HCT116 (cell line): Measurements from ENCODE around the gene POLRMT. TPM values are rescaled to one million over a fixed set of nuclear protein-coding genes. Genes with fewer than 3 reads are reported as not detected.

Source experiments
- ATAC-seq: fragments of 200-7000 bp; cut with Tn5 transposase; 2 replicates; pipeline ENCODE4 v1.9.1; 2020; ENCODE audit warnings: mild to moderate bottlenecking, moderate library complexity
- BruUV-seq: library from RNA; stranded (reverse); fragments of 400-500 nt; replicated peaks from 2 replicates; lab custom pipeline; 2021; lab: Mats Ljungman, UMichigan
- CTCF ChIA-PET: fragments of 300-600 bp; sonication (Branson Sonifier 250); formaldehyde crosslinking; loops from one replicate; lab custom pipeline; 2021; ENCODE audit warnings: antibody characterized with exemption; lab: Charles Lee
- POLR2A ChIA-PET: fragments of 300-600, 350-600 bp; sonication (Branson Sonifier 250); formaldehyde crosslinking; loops from one replicate; lab custom pipeline; 2021; ENCODE audit warnings: antibody characterized with exemption; lab: Charles Lee
- RAD21 ChIA-PET, 2 experiments: fragments of 300-600 bp; sonication (Branson Sonifier 250); formaldehyde crosslinking; loops; one replicate each; lab custom pipeline; 2023; ENCODE audit warnings: low total read pairs in 2 of 2; ENCODE audit not compliant: uncharacterized antibody in 2 of 2, unreplicated experiment in 2 of 2, low non-redundant PET in 1 of 2; lab: Charles Lee
- DNase-seq: peaks from one replicate; pipeline ENCODE4 v3.0.0-alpha.2; 2010; ENCODE audit warnings: low read depth, low spot score
- H2AFZ ChIP-seq: fragments of 200-600 bp; shearing (Covaris generic), sonication (generic); 2 replicates; pipeline ENCODE4 v1.6.1; 2017; ENCODE audit warnings: low read depth, mixed run types, mixed read lengths, antibody characterized with exemption, low read length; ENCODE audit not compliant: poor library complexity, severe bottlenecking
- H3K27ac ChIP-seq: 2 replicates; pipeline ENCODE4 v1.5.1; 2012; ENCODE audit warnings: low read depth, low read length
- H3K27me3 ChIP-seq: fragments of 200-600 bp; sonication (generic); 2 replicates; pipeline ENCODE4 v1.6.1; 2016; ENCODE audit warnings: mixed run types, low read length, mixed read lengths; ENCODE audit not compliant: insufficient read depth
- H3K36me3 ChIP-seq, 2 experiments: fragments of 200-500 bp in 1 of 2; fragments of 200-600 bp in 1 of 2; sonication (Bioruptor generic) in 1 of 2; sonication (generic) in 1 of 2; 2 replicates each; pipeline versions ENCODE4 v1.5.1 to v1.6.1; 2014 to 2016; ENCODE audit warnings: low read length in 2 of 2, inconsistent platforms in 1 of 2, mixed read lengths in 1 of 2, mixed run types in 1 of 2; ENCODE audit not compliant: insufficient read depth in 2 of 2, control insufficient read depth in 1 of 2
- H3K4me1 ChIP-seq, 2 experiments: fragments of 200-600 bp in 1 of 2; sonication (generic) in 1 of 2; 2 replicates each; pipeline versions ENCODE4 v1.5.1 to v1.6.1; 2012 to 2017; ENCODE audit warnings: low read length in 2 of 2, inconsistent platforms in 1 of 2, mild to moderate bottlenecking in 1 of 2, mixed read lengths in 1 of 2, mixed run types in 1 of 2, moderate library complexity in 1 of 2; ENCODE audit not compliant: insufficient read depth in 2 of 2, control insufficient read depth in 1 of 2
- H3K4me2 ChIP-seq: fragments of 200-600 bp; sonication (generic); 2 replicates; pipeline ENCODE4 v1.6.1; 2017; ENCODE audit warnings: mixed run types, low read length, mixed read lengths
- H3K4me3 ChIP-seq, 2 experiments: fragments of 200-600 bp in 1 of 2; sonication (generic) in 1 of 2; replicated peaks in 1 of 2; 2 replicates each; pipeline ENCODE4 v1.5.1; 2011 to 2016; ENCODE audit warnings: low read length in 2 of 2, control low read depth in 1 of 2, low read depth in 1 of 2, mild to moderate bottlenecking in 1 of 2, mixed read lengths in 1 of 2, mixed run types in 1 of 2
- H3K79me2 ChIP-seq: fragments of 200-600 bp; sonication (generic); 2 replicates; pipeline ENCODE4 v1.6.1; 2017; ENCODE audit warnings: mild to moderate bottlenecking, mixed run types, low read length, moderate library complexity, mixed read lengths; ENCODE audit not compliant: insufficient read depth
- H3K9ac ChIP-seq: fragments of 200-600 bp; sonication (generic); 2 replicates; pipeline ENCODE4 v1.6.1; 2016; ENCODE audit warnings: low read length, mixed read lengths
- H3K9me2 ChIP-seq: fragments of 200-600 bp; sonication (generic), shearing (Covaris generic); 2 replicates; pipeline ENCODE4 v1.6.1; 2017; ENCODE audit warnings: mixed run types, mild to moderate bottlenecking, moderate library complexity; ENCODE audit not compliant: insufficient read depth
- H3K9me3 ChIP-seq, 2 experiments: fragments of 200-500 bp in 1 of 2; fragments of 200-600 bp in 1 of 2; sonication (Bioruptor generic) in 1 of 2; sonication (generic) in 1 of 2; 2 replicates each; pipeline ENCODE4 v1.6.1; 2014 to 2017; ENCODE audit warnings: low read length in 2 of 2, mixed read lengths in 2 of 2, inconsistent platforms in 1 of 2, low read depth in 1 of 2, mild to moderate bottlenecking in 1 of 2, mixed run types in 1 of 2, moderate library complexity in 1 of 2; ENCODE audit not compliant: control insufficient read depth in 1 of 2, insufficient read depth in 1 of 2
- H4K20me1 ChIP-seq: fragments of 200-600 bp; sonication (generic), shearing (Covaris generic); 2 replicates; pipeline ENCODE4 v1.6.1; 2017; ENCODE audit warnings: mixed run types, mild to moderate bottlenecking, moderate library complexity; ENCODE audit not compliant: insufficient read depth
- CBX3 ChIP-seq: IDR thresholded peaks from 2 replicates; pipeline ENCODE4 v1.6.1; 2012; ENCODE audit warnings: low read depth
- EGR1 ChIP-seq: IDR thresholded peaks from 2 replicates; pipeline ENCODE4 v1.6.1; 2012; ENCODE audit warnings: low read depth
- ELF1 ChIP-seq: IDR thresholded peaks from 2 replicates; pipeline ENCODE4 v1.6.1; 2012; ENCODE audit warnings: low read depth, borderline replicate concordance
- EZH2 ChIP-seq: fragments of 200-600 bp; sonication (generic); IDR thresholded peaks from 2 replicates; pipeline ENCODE4 v1.6.1; 2017; ENCODE audit warnings: antibody characterized with exemption, mixed run types
- EZH2phosphoT487 ChIP-seq: fragments of 200-600 bp; IDR thresholded peaks from 2 replicates; pipeline ENCODE4 v1.6.1; 2018; ENCODE audit warnings: antibody characterized with exemption, borderline replicate concordance
- FOSL1 ChIP-seq: IDR thresholded peaks from 2 replicates; pipeline ENCODE4 v1.6.1; 2012; ENCODE audit warnings: low read depth
- JUND ChIP-seq: IDR thresholded peaks from 2 replicates; pipeline ENCODE4 v1.6.1; 2012
- MAX ChIP-seq: IDR thresholded peaks from 2 replicates; pipeline ENCODE4 v1.6.1; 2012
- POLR2A ChIP-seq: IDR thresholded peaks from 2 replicates; pipeline ENCODE4 v1.7.0; 2011; ENCODE audit warnings: borderline replicate concordance; ENCODE audit not compliant: insufficient read depth, insufficient read length; ENCODE audit errors: extremely low read depth
- POLR2AphosphoS5 ChIP-seq: IDR thresholded peaks from 2 replicates; pipeline ENCODE4 v1.6.1; 2011; ENCODE audit warnings: mild to moderate bottlenecking, low read depth, low read length, moderate library complexity
- RAD21 ChIP-seq: IDR thresholded peaks from 2 replicates; pipeline ENCODE4 v1.6.1; 2012; ENCODE audit warnings: low read depth, mild to moderate bottlenecking
- REST ChIP-seq: IDR thresholded peaks from 2 replicates; pipeline ENCODE4 v1.6.1; 2012; ENCODE audit warnings: low read depth
- SIN3A ChIP-seq: IDR thresholded peaks from 2 replicates; pipeline ENCODE4 v1.6.1; 2012; ENCODE audit warnings: low read depth
- SRF ChIP-seq: IDR thresholded peaks from 2 replicates; pipeline ENCODE4 v1.6.1; 2012; ENCODE audit warnings: low read depth
- TCF7L2 ChIP-seq: IDR thresholded peaks from 2 replicates; pipeline ENCODE4 v1.7.0; 2011; ENCODE audit warnings: borderline replicate concordance, inconsistent platforms; ENCODE audit not compliant: insufficient read depth, insufficient read length; ENCODE audit errors: extremely low read depth
- YY1 ChIP-seq: IDR thresholded peaks from 2 replicates; pipeline ENCODE4 v1.6.1; 2011; ENCODE audit warnings: low read length, low read depth, moderate library complexity, mild to moderate bottlenecking; ENCODE audit not compliant: insufficient replicate concordance; ENCODE audit errors: extremely low read depth
- intact Hi-C: fragments of 100-400 bp; cut with micrococcal nuclease; formaldehyde crosslinking; loops from 2 replicates; pipeline ENCODE4 v1.10.0; 2022
- total RNA-seq: library from RNA; stranded (reverse); gene quantifications from one replicate; pipeline ENCODE4 v1.2.1, GENCODE V29; 2021; ENCODE audit not compliant: unreplicated experiment
- TF ChIP-seq, protein P1 (sequence below): IDR thresholded peaks from 2 replicates; pipeline ENCODE4 v1.6.1; 2012

The POLRMT gene
- total RNA-seq, 1 experiment from 2014 or later, result 138 TPM

DNA sequence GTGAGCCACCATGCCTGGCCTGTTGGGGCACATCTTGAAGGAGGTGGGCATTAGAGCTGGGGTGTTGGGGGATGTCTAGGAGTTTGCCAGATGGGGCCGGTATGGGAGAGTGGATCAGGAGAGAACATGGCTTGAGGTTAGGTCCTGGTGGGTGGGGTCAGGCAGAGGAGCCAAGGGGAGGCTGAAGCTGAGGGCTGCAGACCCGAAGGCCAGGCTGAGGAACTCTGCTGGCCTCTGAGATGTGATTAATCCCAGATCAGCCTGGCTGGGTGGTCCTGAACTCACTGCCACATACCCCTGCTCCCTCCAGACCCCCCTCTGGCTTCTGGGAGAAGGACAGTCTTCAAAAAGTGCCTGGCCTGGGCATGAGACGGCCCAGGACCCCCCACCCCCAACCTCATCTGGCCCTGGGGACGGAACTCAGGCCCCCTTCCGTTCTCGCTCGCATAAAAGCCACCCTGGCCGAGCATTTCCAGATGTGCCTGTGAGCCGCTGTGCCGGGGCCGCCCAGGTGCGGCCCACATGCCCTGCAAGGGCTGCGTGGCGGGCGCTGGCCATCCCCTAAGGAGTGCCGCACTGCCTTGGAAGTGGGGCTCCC is 45.6 kb upstream of the POLRMT start:
- ChIA-PET RAD21 (no interaction called here), POLR2A (interaction anchor here (2.6 kb wide), 1 partner anchor 25 kb away, joined by 10 read pairs; no protein-coding TSS in a partner anchor)
- H3K79me2 ChIP-seq, result peaks cover 22% of the 10 kb centered on the region; the same call in 1 of the 2 replicates
- H3K9me3 ChIP-seq, result no peaks in the 10 kb centered on the region
- peak overlapping the region; percentile 98 for H3K4me2 ChIP-seq
- peak overlapping the region; percentile 56 to 82 for H3K4me3 ChIP-seq
- peak overlapping the region; percentile 99 for H3K27ac ChIP-seq
- TF ChIP-seq ELF1, result no peak
- no peak for TF ChIP-seq EGR1
- TF ChIP-seq TCF7L2, result no peak
- no peak for TF ChIP-seq FOSL1
- no peak for TF ChIP-seq CBX3
- TF ChIP-seq YY1, result no peak
- TF ChIP-seq MAX, result no peak
- TF ChIP-seq JUND, result no peak
- no peak for TF ChIP-seq EZH2phosphoT487
- no peak for TF ChIP-seq POLR2AphosphoS5
- no peak for TF ChIP-seq REST
- TF ChIP-seq SIN3A, result no peak
- TF ChIP-seq EZH2, result no peak
- TF ChIP-seq, protein P1, sequence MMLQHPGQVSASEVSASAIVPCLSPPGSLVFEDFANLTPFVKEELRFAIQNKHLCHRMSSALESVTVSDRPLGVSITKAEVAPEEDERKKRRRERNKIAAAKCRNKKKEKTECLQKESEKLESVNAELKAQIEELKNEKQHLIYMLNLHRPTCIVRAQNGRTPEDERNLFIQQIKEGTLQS, result no peak
- TF ChIP-seq SRF, result no peak
- TF ChIP-seq POLR2A, result no peak
- no peak for TF ChIP-seq RAD21
- TF ChIP-seq, all 23 proteins: peak for 0
- Histone ChIP-seq H3K9ac (peak overlapping the region; percentile 97), H4K20me1 (no peaks in the 10 kb centered on the region), H3K9me2 (no peaks in the 10 kb centered on the region), H3K27me3 (no peaks in the 10 kb centered on the region), H3K36me3 (no peaks in the 10 kb centered on the region; a peak in 1 of 4 replicates), H3K4me1 (peaks cover 21 to 48% of the 10 kb centered on the region in 2 experiments), H2AFZ (no peak overlapping the region)
- ATAC-seq, result no peak
- no TSS peak for BruUV-seq
- intact Hi-C loops, result no loop called here
- CTCF ChIA-PET, result no interaction called here
- no peak for DNase-seq
